Caki2 (cell line): ENCODE data around the gene MRPL52. TPM values are rescaled to one million over a fixed set of nuclear protein-coding genes. Genes with fewer than 3 reads are reported as not detected.

Source experiments
- total RNA-seq: library from RNA; depleted of rRNA; stranded (reverse); fragments of >200 nt; shearing (Covaris generic); gene quantifications from 2 replicates; pipeline ENCODE4 v1.2.3, GENCODE V29; 2014; ENCODE audit warnings: low replicate concordance; rRNA removed

MRPL52 gene
- total RNA-seq, 1 experiment from 2014 or later: 81.2 TPM

Other genes starting within 250 kb of the MRPL52 start
- 286 and 398 TPM in 2 replicates for gene DAD1, start 240.7 kb upstream of the MRPL52 start, total RNA-seq
- gene ABHD4, start 231.6 kb upstream of the MRPL52 start, total RNA-seq: 7.5 and 19.8 TPM in 2 replicates
- not detected in 2 replicates for gene OR6J1, start 185.5 kb upstream of the MRPL52 start, total RNA-seq
- gene OXA1L, start 63.2 kb upstream of the MRPL52 start, total RNA-seq: 71.3 and 79.1 TPM in 2 replicates
- 0.38 and 7.7 TPM in 2 replicates for gene SLC7A7, start 14.5 kb upstream of the MRPL52 start, total RNA-seq
- gene MMP14, start 6.7 kb downstream of the MRPL52 start, total RNA-seq: not detected in 2 replicates
- 44.5 and 48.8 TPM in 2 replicates for gene LRP10, start 41.9 kb downstream of the MRPL52 start, total RNA-seq
- gene REM2, start 53.3 kb downstream of the MRPL52 start, total RNA-seq: not detected in 2 replicates
- 87.9 and 107 TPM in 2 replicates for gene RBM23, start 89.3 kb downstream of the MRPL52 start, total RNA-seq
- gene PRMT5, start 99.5 kb downstream of the MRPL52 start, total RNA-seq: 92.8 and 171 TPM in 2 replicates
- gene HAUS4, start 127.2 kb downstream of the MRPL52 start, total RNA-seq: 120 and 155 TPM in 2 replicates
- 109 and 119 TPM in 2 replicates for gene AJUBA, start 152.7 kb downstream of the MRPL52 start, total RNA-seq
- gene C14orf93, start 180.3 kb downstream of the MRPL52 start, total RNA-seq: 5.5 and 21.9 TPM in 2 replicates
- gene PSMB5, start 205.0 kb downstream of the MRPL52 start, total RNA-seq: 225 and 270 TPM in 2 replicates
- not detected in 2 replicates for gene PSMB11, start 212.3 kb downstream of the MRPL52 start, total RNA-seq
- gene CDH24, start 227.6 kb downstream of the MRPL52 start, total RNA-seq: 7.6 and 9.5 TPM in 2 replicates